D721Med (cell line): ENCODE data around the gene WDR74.

Experiments
- DNase-seq: peaks from one replicate; pipeline ENCODE4 v3.0.0; 2011; ENCODE audit warnings: low spot score; ENCODE audit not compliant: insufficient read length
- FAIRE-seq: peaks from 2 replicates; lab custom pipeline; 2011; peaks lifted over from hg19 to GRCh38; lab: Jason Lieb, UNC
- TF ChIP-seq, protein P1 (sequence below): IDR thresholded peaks from 2 replicates; pipeline ENCODE4 v1.5.1; 2012; ENCODE audit warnings: mild to moderate bottlenecking, control low read depth; ENCODE audit not compliant: insufficient read depth; ENCODE audit errors: missing control alignments

Gene WDR74

GRCh38 chr11:62881579-62882430, 42.4 kb upstream of the WDR74 start:
- peak; percentile 53 for DNase-seq
- TF ChIP-seq, protein P1, sequence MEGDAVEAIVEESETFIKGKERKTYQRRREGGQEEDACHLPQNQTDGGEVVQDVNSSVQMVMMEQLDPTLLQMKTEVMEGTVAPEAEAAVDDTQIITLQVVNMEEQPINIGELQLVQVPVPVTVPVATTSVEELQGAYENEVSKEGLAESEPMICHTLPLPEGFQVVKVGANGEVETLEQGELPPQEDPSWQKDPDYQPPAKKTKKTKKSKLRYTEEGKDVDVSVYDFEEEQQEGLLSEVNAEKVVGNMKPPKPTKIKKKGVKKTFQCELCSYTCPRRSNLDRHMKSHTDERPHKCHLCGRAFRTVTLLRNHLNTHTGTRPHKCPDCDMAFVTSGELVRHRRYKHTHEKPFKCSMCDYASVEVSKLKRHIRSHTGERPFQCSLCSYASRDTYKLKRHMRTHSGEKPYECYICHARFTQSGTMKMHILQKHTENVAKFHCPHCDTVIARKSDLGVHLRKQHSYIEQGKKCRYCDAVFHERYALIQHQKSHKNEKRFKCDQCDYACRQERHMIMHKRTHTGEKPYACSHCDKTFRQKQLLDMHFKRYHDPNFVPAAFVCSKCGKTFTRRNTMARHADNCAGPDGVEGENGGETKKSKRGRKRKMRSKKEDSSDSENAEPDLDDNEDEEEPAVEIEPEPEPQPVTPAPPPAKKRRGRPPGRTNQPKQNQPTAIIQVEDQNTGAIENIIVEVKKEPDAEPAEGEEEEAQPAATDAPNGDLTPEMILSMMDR = no peak
- FAIRE-seq = no peak

DNA sequence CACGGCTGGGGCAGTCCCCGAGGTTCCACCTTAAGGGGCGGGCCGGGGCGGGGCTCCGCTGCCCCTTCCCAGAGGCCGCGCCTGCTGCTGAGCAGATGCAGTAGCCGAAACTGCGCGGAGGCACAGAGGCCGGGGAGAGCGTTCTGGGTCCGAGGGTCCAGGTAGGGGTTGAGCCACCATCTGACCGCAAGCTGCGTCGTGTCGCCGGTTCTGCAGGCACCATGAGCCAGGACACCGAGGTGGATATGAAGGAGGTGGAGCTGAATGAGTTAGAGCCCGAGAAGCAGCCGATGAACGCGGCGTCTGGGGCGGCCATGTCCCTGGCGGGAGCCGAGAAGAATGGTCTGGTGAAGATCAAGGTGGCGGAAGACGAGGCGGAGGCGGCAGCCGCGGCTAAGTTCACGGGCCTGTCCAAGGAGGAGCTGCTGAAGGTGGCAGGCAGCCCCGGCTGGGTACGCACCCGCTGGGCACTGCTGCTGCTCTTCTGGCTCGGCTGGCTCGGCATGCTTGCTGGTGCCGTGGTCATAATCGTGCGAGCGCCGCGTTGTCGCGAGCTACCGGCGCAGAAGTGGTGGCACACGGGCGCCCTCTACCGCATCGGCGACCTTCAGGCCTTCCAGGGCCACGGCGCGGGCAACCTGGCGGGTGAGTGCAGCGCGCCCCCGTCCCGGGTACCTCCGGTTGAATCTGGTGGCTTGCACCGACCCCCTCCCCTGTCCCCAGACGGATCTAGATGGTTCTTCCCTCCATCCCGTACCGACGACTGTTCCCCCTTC, 41.6 kb upstream of the WDR74 start, which contains the start of gene SLC3A2:
TSS of gene SLC3A2 (plus strand) at position 94 of the 776 bp plus-strand sequence. CDS start at position 222, 128 bp downstream.
- peak; percentile 76 for DNase-seq
- no peak for FAIRE-seq
- TF ChIP-seq, protein P1 = peak; percentile 72

- FAIRE-seq (no peak), DNase-seq (no peak)
- TF ChIP-seq, protein P1 = no peak
These were observed 40.9 kb upstream of the WDR74 start for GRCh38 chr11:62880231-62880802.

GRCh38 chr11:62879235-62879978, 40.0 kb upstream of the WDR74 start:
- FAIRE-seq (no peak), DNase-seq (no peak)
- TF ChIP-seq, protein P1 = no peak

DNA sequence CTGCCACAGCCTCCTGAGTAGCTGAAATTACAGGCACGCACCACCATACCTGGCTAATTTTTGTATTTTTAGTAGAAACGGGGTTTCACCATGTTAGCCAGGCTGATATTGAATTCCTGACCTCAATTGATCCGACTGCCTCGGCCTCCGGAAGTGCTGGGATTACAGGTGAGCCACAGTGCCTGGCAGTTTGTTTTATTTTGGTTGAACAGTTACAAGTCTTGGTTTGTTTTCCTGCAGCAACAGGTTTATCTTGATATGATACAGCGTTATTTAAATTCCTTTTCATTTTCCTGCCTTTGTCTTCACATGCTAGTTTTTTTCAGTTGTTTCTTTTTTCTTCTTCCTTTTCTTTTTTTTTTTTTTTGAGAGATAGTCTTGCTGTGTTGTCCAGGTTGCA, 37.3 kb upstream of the WDR74 start:
- TF ChIP-seq, protein P1 = no peak
- DNase-seq (no peak), FAIRE-seq (no peak)

GRCh38 chr11:62875698-62876478, 36.5 kb upstream of the WDR74 start:
- no peak for DNase-seq
- no peak for FAIRE-seq
- TF ChIP-seq, protein P1 = peak; percentile 32
